ENCODE results near the gene RPH3AL.
"Not testable (repeated sequence)": the region's sequence is repeated elsewhere in the genome, so short reads cannot be mapped to it uniquely, and the experiment has no call there.

Gene RPH3AL

GRCh38 chr17:200586-200985 lies 152.0 kb downstream of the RPH3AL start:
- no peak for ATAC-seq

DNA sequence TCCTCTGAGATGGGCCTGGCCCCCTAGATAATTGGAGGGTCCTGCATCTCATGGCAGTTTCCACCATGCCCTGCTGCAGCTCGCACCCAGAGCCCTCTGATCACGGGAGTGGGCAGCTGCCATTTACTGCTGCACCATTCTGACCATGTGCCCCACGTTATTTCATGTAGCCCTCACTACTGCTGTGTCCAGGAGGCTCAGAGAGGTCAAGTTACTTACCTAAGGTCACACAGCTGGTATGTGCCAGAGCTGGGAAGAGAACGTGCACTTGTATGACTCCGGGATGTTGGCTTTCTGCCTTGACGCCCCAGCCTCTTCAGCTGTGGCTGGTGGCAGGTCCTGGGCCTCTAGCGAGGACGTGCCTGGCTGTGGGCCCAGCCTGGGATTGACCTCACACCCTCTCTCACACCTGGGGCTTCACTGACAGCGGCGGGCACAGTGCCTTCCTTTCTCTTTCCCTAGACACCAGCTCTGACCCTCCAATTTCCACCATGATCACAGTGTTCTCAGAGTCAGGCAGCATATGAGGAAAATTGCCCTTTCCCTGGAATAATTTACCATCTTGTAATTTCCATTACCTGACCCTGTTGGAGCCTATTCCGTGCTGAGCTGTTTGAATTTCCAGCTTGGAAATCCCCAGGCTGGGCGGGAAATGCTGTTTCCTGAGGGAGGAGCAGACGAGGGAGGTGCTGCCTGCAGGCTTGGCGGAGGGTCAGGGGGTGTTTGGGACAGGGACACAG lies 152.6 kb downstream of the RPH3AL start:
- ATAC-seq (no peak), DNase-seq (no peak)

More at GRCh38 chr17:200586-200985, 152.0 kb downstream of the RPH3AL start:
- no peak for DNase-seq

GRCh38 chr17:199191-199604 lies 153.4 kb downstream of the RPH3AL start:
- DNase-seq, result no peak
- ATAC-seq, result no peak

DNA sequence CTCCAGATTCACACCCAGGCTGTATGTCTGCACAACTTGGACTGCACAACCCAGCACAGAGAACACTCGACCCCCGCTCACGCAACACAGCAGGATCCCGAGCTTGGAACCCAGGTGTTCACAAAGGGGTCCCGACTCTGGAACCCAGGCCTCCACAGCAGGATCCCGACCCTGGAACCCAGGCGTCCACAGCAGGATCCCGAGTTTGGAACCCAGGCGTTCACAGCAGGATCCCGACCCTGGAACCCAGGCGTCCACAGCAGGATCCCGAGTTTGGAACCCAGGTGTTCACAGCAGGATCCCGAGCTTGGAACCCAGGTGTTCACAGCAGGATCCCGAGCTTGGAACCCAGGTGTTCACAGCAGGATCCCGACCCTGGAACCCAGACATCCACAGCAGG lies 154.4 kb downstream of the RPH3AL start:
- not testable (repeated sequence) for ATAC-seq, DNase-seq

- ATAC-seq (no peak), DNase-seq (no peak)
These were observed 155.3 kb downstream of the RPH3AL start for GRCh38 chr17:197352-197751.

- ATAC-seq, result no peak
- no peak for DNase-seq
These were observed 157.6 kb downstream of the RPH3AL start for GRCh38 chr17:194828-195602.

- ATAC-seq (no peak), DNase-seq (no peak)
These were observed 158.5 kb downstream of the RPH3AL start for GRCh38 chr17:193841-194806.

GRCh38 chr17:193426-193810 lies 159.2 kb downstream of the RPH3AL start:
- no peak for ATAC-seq
- no peak for DNase-seq

DNA sequence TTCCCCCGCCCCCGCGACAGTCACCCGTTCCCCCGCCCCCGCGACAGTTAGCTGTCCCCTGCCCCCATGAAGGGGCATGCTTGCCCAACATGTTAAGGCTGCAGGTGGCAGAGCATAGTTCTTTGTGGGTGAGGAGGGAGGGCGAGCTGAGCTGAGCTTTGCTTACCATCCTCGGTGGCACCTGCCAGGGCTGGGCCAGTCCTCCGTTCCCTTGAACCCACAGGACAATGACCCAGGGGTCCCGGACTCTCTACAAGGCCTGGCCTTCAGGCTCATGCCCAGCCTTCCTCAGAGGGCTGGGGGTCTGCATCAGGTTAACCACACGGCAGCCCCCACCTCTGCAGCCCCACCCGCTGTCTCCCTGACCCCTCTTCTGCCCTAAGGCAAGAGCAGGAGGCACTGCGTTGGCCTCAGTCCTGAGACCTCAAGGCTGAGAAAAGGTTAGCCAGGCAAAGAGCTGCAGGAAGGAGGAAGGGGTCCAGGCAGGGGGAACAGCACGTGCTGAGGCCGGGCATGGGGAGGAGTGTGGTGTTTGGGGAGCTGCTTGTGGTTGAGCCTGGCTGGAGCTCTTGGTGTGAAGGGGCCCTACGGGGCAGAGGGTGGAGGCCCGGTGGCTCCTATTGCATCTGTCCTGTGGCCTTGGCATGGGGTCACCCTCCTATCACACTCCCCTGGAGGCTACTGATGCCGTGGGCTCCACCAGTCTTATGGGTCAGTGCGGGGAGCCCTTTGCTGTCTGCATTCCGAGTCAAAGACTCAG lies 159.8 kb downstream of the RPH3AL start:
- no peak for DNase-seq
- no peak for ATAC-seq

DNA sequence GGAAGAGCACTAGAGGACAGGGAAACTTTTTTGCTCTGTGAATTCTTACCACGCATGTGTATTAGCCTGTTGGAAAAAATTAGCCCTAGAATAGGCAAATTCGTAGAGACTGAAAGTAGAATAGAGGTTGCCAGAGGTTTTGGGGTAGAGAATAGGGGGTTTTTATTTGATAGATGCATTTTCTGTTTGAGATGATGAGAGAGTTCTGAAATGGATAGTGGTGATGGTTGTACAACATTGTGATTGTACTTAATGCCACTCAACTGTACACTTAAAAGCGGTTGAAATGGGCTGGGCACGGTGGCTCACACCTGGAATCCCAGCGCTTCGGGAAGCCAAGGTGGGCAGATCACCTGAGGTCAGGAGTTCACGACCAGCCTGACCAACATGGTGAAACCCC lies 163.2 kb downstream of the RPH3AL start:
- no peak for DNase-seq
- peak; percentile 21 for ATAC-seq

DNA sequence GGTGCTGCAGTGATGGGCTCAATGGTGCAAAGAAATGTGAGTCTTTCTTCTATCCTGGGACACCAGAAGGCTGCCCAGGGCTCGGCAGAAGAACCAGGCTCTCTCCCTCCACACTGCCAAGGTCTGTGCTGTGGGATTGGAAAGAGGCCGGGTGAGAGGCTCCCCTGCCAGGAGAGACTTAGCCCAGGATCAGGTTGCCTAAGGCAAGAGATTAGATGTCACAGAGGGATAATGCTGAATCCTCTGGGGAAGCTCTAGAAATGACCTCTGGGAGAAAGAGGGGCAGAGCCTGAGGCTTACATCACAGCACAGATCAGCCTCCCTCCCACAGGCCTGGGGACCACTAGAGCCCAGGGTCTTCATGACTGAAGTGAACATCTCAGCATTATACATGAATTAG lies 165.5 kb downstream of the RPH3AL start:
- ATAC-seq (no peak), DNase-seq (no peak)

GRCh38 chr17:185445-186138 lies 167.0 kb downstream of the RPH3AL start:
- peak; percentile 28 for ATAC-seq
- DNase-seq, result peak; percentile 43

GRCh38 chr17:183021-183420 lies 169.6 kb downstream of the RPH3AL start:
- ATAC-seq (no peak), DNase-seq (no peak)

DNA sequence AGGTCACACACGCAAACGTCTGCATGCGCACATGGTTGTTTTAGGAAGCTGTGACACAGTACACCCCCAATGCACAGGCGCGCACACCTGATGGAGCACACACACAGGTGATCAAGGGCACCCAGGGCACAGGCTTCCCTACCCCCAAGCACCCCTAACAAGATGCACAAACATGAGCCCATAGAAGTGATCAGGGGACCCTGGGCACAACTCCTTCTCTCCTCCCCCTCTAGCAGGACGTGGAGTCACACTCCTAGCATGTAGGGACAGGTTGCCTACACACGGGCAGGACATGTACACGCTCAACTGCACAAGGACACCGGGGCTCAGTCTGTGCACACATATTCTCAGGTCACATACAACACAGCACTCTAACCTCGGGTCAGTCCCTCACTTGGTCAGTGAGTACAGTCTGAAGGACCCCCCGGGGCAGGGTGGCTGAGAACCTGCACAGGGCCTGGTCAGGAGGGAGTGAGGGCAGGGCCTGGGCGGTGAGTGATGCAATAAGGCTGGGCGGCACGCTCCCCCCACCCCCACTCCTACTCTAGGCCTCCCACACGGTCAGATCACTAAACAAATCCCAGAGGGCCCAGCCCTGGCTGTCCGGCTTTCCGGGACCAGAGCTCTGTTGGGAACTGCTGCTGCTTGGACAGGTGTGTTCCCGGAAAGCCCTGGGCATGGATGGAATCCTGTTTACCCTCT lies 170.4 kb downstream of the RPH3AL start:
- no peak for ATAC-seq
- no peak for DNase-seq

- DNase-seq (peak; percentile 17), ATAC-seq (peak; percentile 53)
These were observed 171.2 kb downstream of the RPH3AL start, which contains the start of gene DOC2B for GRCh38 chr17:181245-182049. Gene DOC2B (minus strand): TSS chr17:181650. CDS start chr17:181479, 171 bp downstream.

DNA sequence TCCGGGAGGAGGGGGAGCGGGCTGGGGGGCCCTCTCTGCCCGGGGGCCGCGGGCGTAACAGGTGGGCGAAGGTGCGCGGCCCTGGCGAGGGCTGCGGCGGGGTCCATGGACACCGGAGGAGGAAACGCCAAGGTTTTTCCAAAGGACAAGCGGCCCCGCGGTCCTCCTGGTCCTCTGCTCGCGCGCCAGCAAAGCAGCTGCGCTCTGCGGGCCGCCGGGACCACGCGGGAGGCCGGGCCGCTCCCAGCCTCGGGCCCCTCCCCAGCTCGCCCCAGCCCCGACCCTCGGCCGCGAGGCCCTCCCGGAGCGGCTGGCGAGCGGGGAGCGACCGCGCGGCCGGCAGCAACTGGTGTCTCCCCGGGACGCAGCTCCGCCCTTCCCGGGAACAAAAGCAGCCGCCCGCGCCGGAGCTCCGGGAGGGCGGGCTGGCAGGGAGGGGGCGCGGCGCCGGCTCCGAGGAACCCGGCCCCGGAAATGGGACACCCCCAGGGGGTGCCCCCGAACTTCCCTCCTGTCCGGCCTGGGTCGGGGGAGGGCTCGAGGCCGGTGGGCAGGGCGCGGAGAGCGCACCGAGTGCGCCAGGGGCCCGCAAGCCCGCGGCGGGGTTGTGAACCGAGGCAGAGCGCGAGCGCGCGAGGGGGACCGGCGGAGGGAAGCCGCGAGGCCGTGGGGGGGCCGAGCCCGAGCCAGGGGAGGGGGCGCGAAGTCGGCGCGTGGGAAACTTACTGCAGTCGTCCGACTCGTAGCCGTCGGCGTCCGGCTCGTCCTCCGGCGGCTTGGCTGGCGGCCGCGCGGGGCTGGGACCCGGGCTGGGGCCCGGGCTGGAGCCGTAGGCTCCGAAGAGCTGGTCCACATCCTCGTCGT lies 172.0 kb downstream of the RPH3AL start:
- ATAC-seq, result no peak

DNA sequence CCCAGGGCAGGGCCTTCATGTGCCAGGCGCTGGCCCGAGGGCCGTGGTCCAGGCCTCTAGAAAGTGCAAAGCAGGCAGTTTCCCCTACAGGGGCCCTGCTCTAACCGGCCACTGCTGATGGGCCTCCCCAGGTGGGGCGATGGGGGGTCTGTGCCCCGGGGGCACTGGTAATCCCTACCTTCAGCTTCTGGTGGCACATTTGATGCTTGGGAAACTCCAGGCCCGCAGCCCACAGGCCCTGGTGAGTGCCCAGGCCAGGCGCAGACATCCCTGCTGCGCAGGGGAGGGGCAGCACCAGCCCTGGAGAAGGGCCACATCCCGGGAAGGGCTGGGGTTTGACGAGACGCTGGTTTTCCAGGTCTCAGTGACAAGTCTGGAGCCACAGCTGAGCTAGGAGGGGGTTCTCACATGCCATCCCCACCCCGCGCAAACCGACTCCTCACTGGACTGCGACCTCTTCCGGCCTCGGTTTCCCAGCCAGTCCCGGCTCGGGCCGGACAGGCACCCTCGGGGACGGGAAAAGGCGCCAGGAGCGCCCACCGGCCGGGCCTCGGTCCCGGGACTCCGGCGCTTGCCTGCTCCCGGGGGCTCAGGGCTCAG lies 172.7 kb downstream of the RPH3AL start:
- ATAC-seq, result no peak

More for the DNA sequence above, 172.0 kb downstream of the RPH3AL start:
- DNase-seq, result no peak

DNA sequence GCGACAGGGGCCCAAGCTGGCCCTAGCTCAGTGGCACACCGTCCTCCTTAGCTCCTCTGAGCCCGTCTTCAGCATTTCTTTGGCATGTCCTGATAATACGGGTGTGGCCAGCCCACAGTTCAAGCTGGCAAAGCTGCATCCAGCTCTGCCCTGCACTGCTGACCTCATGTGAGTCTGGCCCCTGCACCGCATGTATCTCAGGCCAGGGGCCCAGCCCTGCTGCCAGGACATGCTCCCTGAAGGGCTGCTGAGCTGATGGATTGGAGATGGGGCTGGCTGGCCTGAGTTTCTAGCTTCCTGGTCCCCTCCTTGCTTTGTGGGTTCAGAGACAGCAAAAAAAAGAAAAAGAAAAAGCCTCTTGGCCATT lies 173.6 kb downstream of the RPH3AL start:
- ATAC-seq, result no peak
- DNase-seq, result no peak

More for the DNA sequence above, 172.7 kb downstream of the RPH3AL start:
- no peak for DNase-seq
